NCI-H69 (cell line): Measurements from ENCODE around the gene ACSS1.

Experiments used
- DNase-seq: peaks from one replicate; lab custom pipeline; 2025; lab: John Stamatoyannopoulos, UW

Gene ACSS1

DNA sequence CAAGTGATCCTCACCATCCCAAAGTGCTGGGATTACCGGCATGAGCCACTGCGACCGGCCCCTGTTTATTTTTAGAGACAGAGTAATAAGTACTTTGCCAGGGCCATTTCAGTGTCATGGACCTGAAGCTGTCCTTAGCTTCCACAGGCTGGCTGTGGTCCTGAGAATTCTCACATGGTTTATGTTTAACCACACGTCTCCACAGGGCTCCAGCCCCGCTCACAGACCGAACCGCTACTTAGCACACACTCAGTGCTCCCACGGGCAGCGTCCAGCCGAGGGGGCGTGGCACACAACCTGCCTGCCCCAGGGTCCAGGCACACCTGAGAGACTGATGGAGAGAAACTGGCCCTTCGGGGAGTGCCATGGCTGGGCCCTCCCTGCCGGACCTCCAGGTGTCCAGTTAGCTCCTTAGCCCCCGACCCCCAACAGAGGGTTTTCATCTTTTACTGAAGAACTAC is 11.7 kb downstream of the ACSS1 start:
- no peak for DNase-seq

DNA sequence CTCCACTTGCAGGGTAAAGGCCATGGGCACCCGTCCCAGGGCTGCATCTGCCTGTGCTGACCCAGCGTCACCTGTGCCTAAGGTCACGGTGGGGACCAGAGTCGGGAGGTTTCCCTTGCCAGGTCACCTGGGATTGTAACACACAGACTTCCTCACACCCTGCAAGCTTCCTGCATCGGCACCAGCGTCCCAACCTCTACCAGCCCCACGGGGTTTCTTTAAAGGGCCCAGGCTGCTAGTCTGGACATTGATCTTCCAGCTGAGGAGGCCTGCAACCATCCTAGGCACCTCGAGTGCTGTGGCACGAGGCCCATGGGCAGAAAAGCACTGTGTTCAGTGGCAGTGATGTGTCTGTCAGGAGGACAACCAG is 12.6 kb downstream of the ACSS1 start:
- no peak for DNase-seq

GRCh38 chr20:25044660-25045342 is 13.1 kb downstream of the ACSS1 start:
- DNase-seq = no peak

- no peak for DNase-seq
Observed at GRCh38 chr20:25044261-25044560, 13.7 kb downstream of the ACSS1 start.

DNA sequence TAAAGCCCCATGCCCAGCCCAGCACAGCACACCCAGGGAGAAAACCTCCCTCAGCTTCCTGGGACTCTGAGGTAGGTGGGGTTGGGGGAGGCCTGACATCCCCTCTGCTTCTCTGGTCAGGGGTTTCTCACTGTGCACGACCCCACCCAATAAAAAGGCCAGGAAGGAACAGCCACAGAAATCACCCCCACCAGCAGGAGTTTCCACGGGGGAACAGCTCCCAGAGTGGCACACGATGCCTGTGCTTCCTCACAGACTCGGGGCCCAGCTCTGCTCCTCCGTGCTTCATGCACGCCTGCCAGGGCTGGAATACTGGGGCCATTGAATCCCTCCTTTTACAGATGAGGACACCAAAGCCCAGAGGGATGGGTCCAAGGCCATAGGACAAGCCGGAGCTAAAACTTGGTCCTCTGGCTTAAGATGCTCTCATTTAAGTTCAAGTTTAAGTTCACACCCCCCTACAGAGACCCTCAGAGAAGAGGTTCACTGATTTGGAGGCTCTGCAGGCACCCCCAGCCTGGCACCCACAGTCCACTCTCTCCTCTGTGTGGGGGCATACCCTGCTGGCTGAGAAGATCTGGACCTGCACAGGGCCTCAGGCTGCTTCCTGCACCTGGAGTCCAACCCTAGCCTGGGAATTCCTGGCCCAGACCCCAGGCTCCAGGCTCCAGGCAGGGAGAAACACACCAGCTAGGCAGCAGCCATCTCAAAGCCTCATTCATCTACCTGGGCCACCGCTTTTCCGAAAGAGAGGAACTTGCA is 14.3 kb downstream of the ACSS1 start:
- DNase-seq = no peak

DNA sequence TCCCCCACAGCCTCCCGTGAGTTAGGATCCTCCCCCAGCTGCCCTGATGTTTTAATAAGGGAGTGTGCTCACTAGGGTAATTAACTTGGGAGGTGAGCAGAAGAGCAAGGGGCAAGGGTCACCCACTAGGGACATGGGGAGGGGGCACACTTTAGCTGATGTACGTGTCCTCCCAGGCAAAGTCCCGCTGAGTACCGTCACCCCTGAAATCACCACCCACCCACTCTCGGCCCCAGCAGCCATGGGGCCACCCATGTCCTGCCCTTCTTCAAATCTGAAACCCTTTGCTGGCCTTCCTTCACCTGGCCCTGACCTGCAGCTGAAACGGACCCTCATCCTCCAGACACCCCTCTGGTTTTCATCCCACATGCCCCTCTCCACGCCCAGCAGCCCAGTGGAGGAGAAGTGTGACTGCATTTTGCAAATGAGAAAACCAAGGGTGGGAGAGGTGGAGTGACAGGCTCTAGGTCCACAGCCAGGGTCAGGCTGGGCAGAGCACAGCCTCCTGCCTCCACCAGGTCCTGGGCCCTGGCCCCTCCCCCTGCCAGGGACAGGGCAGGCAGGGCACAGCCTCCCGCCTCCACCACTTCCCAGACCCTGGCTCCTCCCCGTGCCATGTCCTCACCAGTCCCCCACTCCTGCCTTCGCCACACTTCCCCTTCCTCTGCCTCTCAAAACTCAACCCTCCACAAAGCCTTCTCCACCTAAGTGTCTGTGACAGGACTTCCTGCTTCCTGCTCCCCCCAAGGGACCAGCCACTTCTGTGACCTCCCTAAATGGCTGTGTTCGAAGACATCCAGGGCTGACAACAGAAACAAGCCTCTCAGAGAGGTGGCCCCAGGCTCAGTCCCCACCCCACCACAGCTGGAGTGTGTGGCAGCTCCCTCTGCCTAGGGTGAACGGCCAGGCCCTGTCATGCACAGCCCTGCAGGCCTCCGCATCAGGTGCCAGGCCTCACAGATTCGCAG is 15.1 kb downstream of the ACSS1 start:
- peak; percentile 15 for DNase-seq

- DNase-seq = no peak
Observed at GRCh38 chr20:25041813-25042530, 16.0 kb downstream of the ACSS1 start.

- no peak for DNase-seq
Observed at GRCh38 chr20:25040438-25040831, 17.5 kb downstream of the ACSS1 start.

GRCh38 chr20:25039697-25040437 is 18.1 kb downstream of the ACSS1 start:
- DNase-seq = peak; percentile 33

DNA sequence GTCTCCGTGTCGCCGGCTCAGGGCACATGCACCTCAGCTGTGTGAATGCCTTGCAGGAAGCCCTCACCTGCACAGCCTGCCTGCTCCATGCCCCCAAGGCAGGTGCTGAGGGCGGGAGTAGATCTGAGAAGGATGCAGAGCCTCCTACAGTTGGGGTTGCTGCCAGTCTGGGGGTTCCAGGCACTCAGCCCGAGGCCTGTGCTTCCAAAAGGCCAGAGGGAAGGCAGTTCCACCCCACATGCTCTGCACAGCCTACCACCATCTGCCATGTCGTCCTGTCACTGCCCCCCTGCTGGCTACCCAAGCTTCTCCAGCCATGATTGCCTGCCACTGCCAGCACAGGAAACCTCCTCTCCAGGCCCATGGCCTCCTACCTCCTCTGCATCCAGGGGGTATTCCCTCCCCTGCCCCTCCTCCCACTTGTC is 19.3 kb downstream of the ACSS1 start:
- peak; percentile 52 for DNase-seq

DNA sequence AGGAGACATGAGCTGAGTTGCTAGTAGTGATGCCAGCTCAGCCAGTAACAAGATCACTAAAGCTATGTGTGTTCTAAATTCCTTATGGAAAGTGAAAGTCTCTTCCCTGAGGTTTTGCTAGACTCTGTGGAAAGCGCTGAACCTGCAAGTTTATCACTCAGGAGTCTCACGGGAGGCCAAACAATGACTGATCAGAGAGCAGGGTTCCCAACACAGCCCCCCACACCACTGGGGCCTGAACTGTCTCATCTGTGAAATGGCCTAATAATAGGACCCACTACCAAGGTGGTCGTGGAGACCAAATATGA is 19.9 kb downstream of the ACSS1 start:
- no peak for DNase-seq

GRCh38 chr20:25037288-25038102 is 20.4 kb downstream of the ACSS1 start:
- peak; percentile 66 for DNase-seq

DNA sequence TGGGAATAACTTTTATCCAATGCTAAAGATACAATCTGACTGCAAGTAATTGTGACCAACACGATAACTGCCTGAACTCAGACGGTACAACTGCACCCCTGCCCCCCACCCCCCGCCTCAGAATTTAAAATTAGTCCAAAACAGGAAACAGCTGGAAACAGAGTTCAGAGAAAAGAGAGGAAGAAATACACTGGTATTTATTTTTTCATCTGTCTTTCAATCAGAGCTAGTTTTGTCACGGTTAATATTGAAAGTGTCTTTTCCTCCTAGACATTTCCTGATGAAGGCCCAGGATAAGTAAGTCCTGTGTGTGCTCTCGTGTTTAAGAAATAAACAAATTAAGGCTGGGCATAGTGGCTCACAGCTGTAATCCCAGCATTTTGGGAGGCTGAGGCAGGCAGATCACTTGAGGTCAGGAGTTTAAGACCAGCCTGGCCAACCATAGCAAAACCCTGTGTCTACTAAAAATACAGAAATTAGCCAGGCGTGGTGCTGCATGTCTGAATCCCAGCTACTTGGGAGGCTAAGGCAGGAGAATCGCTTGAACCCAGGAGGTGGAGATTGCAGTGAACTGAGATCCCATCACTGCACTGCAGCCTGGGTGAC is 21.5 kb downstream of the ACSS1 start:
- no peak for DNase-seq

GRCh38 chr20:25035921-25036320 is 22.0 kb downstream of the ACSS1 start:
- no peak for DNase-seq

DNA sequence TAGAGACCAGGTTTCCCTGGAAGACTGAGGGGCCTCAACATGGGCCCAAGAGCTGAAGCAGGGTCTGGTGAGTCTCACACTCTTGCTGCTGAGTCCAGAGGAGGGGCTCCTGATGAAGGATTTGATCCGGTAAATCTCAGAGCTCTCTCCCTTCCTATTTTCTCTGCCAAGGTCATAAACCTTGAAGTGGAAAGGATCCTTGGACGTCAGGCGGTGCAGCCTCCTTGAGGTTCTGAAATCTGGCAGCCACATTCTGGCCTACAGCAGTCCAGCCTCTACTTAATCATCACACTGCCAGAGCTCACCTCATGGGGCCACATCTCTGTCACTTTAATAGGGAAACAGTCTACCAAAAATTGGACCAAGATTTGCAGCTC is 24.0 kb downstream of the ACSS1 start:
- no peak for DNase-seq

- DNase-seq = peak; percentile 55
Observed at GRCh38 chr20:25033265-25033923, 24.5 kb downstream of the ACSS1 start.

DNA sequence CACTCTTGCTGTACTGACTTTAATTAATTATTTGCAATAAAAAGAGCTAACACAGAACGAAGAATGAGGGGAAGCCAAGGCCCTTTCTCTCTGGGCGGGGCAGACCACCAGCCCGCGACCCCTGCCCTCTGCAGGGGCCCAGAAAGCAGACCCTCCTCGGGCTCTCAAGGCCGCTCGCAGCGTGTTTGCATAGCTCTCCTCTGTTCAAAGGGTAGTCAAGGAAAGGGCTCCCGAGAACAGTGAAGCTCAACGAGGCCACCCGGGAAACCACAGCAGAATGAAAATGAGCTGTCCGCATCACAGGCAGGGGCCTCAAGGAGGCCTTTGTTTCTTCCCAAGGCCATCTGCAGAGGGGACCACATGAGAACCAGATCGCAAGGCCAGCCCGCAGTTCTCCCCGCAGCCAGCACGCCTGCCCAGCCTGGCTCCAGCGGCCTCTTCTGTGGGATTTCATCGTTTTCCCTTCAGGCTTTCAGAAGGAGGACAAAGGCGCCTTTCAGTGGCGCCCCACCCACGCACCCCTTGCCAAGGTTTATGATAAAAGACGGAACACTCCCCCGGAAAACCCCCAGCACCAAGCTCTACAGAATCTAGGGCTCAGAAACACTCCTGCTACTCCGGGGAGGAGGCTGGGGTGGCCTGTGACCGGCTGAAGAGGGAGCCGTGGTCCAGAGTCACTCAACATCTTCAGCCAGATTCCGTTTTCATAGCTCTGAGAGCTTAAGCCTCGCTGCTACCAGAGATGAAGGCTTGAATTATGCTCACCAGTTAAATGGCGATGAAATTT is 25.3 kb downstream of the ACSS1 start:
- DNase-seq = peak; percentile 23

- no peak for DNase-seq
Observed at GRCh38 chr20:25032065-25032477, 25.9 kb downstream of the ACSS1 start.

GRCh38 chr20:25031241-25031640 is 26.7 kb downstream of the ACSS1 start:
- no peak for DNase-seq
